ENCODE data around the gene DOCK3.
"Not testable (repeated sequence)": the region's sequence is repeated elsewhere in the genome, so short reads cannot be mapped to it uniquely, and the experiment has no call there.

The DOCK3 gene

GRCh38 chr3:51243924-51244323 is 569.2 kb downstream of the DOCK3 start:
- Histone ChIP-seq H3K4me1 (ENCODE audit: control insufficient read depth, low read length) (no peaks in the 10 kb centered on the region), H3K9me2 (replicated peaks; ENCODE audit: control insufficient read depth, low read length) (no peaks in the 10 kb centered on the region), H3F3A (ENCODE audit: control insufficient read depth, insufficient read depth) (no peaks in the 10 kb centered on the region), H3K9me3 (ENCODE audit: control insufficient read depth, insufficient read depth, low read length) (no peaks in the 10 kb centered on the region), H3K4me3 (ENCODE audit: low read length) (no peak overlapping the region), H3K27ac (ENCODE audit: low read depth, low read length) (no peak overlapping the region), H3K27me3 (ENCODE audit: control insufficient read depth, low read length) (no peaks in the 10 kb centered on the region), H4K20me1 (ENCODE audit: control insufficient read depth, insufficient read depth, low read depth, low read length) (no peaks in the 10 kb centered on the region), H3K36me3 (ENCODE audit: control insufficient read depth, low read length) (no peaks in the 10 kb centered on the region), H3K4me2 (ENCODE audit: low read length) (no peak overlapping the region), H3K79me2 (ENCODE audit: control insufficient read depth, low read length) (no peaks in the 10 kb centered on the region)
- TF ChIP-seq CTCF (IDR thresholded peaks at IDR 0.05; ENCODE audit: low read depth, low read length, poor library complexity, severe bottlenecking) (no peak), EZH2phosphoT487 (IDR thresholded peaks at IDR 0.05; ENCODE audit: borderline replicate concordance, low read length) (no peak)

- Histone ChIP-seq H4K20me1 (ENCODE audit: control insufficient read depth, insufficient read depth, low read depth, low read length) (no peaks in the 10 kb centered on the region), H3K9me3 (ENCODE audit: control insufficient read depth, insufficient read depth, low read length) (no peaks in the 10 kb centered on the region), H3F3A (ENCODE audit: control insufficient read depth, insufficient read depth) (no peaks in the 10 kb centered on the region), H3K27ac (ENCODE audit: low read depth, low read length) (no peak overlapping the region), H3K79me2 (ENCODE audit: control insufficient read depth, low read length) (no peaks in the 10 kb centered on the region), H3K4me2 (ENCODE audit: low read length) (no peak overlapping the region), H3K27me3 (ENCODE audit: control insufficient read depth, low read length) (no peaks in the 10 kb centered on the region), H3K4me3 (ENCODE audit: low read length) (no peak overlapping the region), H3K9me2 (replicated peaks; ENCODE audit: control insufficient read depth, low read length) (no peaks in the 10 kb centered on the region), H3K36me3 (ENCODE audit: control insufficient read depth, low read length) (no peaks in the 10 kb centered on the region), H3K4me1 (ENCODE audit: control insufficient read depth, low read length) (no peaks in the 10 kb centered on the region)
- TF ChIP-seq EZH2phosphoT487 (IDR thresholded peaks at IDR 0.05; ENCODE audit: borderline replicate concordance, low read length) = no peak
- no peak for TF ChIP-seq CTCF (IDR thresholded peaks at IDR 0.05; ENCODE audit: low read depth, low read length, poor library complexity, severe bottlenecking)
These were observed 571.1 kb downstream of the DOCK3 start for GRCh38 chr3:51245867-51246266.

GRCh38 chr3:51257870-51258269 is 583.1 kb downstream of the DOCK3 start:
- Histone ChIP-seq H3K4me1 (ENCODE audit: control insufficient read depth, low read length) (no peaks in the 10 kb centered on the region), H3K9me3 (ENCODE audit: control insufficient read depth, insufficient read depth, low read length) (no peaks in the 10 kb centered on the region), H3F3A (ENCODE audit: control insufficient read depth, insufficient read depth) (no peaks in the 10 kb centered on the region), H3K9me2 (replicated peaks; ENCODE audit: control insufficient read depth, low read length) (no peaks in the 10 kb centered on the region), H3K4me2 (ENCODE audit: low read length) (no peak overlapping the region), H4K20me1 (ENCODE audit: control insufficient read depth, insufficient read depth, low read depth, low read length) (no peaks in the 10 kb centered on the region), H3K4me3 (ENCODE audit: low read length) (no peak overlapping the region), H3K27me3 (ENCODE audit: control insufficient read depth, low read length) (no peaks in the 10 kb centered on the region), H3K79me2 (ENCODE audit: control insufficient read depth, low read length) (no peaks in the 10 kb centered on the region), H3K36me3 (ENCODE audit: control insufficient read depth, low read length) (no peaks in the 10 kb centered on the region), H3K27ac (ENCODE audit: low read depth, low read length) (no peak overlapping the region)
- TF ChIP-seq EZH2phosphoT487 (IDR thresholded peaks at IDR 0.05; ENCODE audit: borderline replicate concordance, low read length) (no peak), CTCF (IDR thresholded peaks at IDR 0.05; ENCODE audit: low read depth, low read length, poor library complexity, severe bottlenecking) (no peak)

- H3K4me2 ChIP-seq (ENCODE audit: low read length); H3K36me3 ChIP-seq (ENCODE audit: control insufficient read depth, low read length); H4K20me1 ChIP-seq (ENCODE audit: control insufficient read depth, insufficient read depth, low read depth, low read length); H3K4me3 ChIP-seq (ENCODE audit: low read length); H3K79me2 ChIP-seq (ENCODE audit: control insufficient read depth, low read length); H3K9me3 ChIP-seq (ENCODE audit: control insufficient read depth, insufficient read depth, low read length); H3K9me2 ChIP-seq (replicated peaks; ENCODE audit: control insufficient read depth, low read length); H3K27me3 ChIP-seq (ENCODE audit: control insufficient read depth, low read length); H3K4me1 ChIP-seq (ENCODE audit: control insufficient read depth, low read length); H3F3A ChIP-seq (ENCODE audit: control insufficient read depth, insufficient read depth); H3K27ac ChIP-seq (ENCODE audit: low read depth, low read length): not testable (repeated sequence)
These were observed 589.4 kb downstream of the DOCK3 start for GRCh38 chr3:51264166-51264565.

Data from DOHH2 (cell line).